GM19240 (cell line): ENCODE results near the gene CAPN7.

Experiments used
- DNase-seq: peaks from one replicate; pipeline ENCODE4 v3.0.0; 2011; ENCODE audit warnings: low spot score; ENCODE audit not compliant: insufficient read length

The CAPN7 gene

DNA sequence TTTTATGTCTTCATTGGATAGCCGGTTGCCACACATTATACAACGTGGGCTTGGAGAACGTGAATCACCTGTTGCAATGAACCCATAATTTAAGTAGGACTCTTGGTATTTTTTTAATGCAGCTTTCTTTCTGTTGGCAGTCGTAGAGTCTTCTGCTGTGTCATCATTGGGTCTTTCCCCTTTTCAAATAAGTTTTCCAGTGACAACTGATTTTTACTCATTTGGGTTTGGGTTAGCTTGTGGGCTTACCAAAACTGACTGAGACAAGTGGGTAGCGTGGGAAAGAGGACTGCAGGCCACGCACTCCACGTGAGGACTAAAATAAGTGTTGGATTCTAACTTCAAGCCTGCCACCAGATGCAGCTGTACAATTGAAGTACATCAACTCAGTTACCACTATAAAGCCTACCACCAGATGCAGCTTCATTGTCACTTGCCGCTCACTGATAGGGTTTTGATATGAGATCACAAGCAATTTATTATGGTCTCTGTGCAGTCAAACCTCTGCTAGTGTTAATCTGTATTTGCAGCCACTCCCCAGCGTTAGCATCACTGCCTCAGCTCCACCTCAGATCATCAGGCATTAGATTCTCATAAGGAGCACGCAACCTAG is 6.4 kb upstream of the CAPN7 start:
- DNase-seq, result no peak

DNA sequence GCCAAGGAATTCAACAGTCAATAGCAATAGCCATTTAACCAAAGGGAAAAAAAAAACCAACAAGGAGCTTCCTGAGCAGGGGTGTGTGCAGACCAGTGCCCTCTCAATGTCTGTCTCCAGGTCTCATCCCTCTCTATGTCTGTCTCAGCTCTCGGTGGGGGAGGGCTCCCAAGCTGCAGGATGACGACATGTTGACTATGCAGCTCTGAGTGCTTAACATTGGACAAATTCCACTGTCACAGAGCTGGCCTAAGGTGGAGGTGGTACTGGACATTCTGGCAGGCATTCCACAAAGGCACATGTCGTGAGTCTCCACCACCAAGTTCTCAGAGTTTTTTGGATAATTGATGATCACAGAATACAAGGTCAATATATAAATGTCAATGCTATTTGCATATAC is 2.0 kb upstream of the CAPN7 start:
- DNase-seq, result no peak

DNA sequence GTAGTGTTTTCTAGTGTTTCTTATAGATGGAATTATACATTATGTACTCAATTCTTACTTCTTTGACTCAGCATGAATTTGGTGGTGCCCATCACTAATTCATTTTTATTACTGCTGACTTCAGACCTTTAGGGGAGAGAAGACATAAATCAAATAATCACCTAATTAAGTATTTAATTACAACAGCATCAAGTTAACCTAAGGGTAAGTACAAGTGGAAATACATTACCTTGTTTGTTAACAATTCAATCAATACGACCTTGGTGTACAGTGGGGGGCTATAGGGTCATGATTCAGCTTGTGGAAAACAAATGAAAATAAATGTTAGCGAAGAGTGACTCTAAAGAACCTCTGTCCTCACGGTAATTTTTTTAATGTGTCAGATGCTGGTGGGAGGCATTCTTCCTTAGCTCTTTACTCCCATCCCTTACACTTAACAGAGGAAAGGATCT is 538 bp upstream of the CAPN7 start:
- no peak for DNase-seq

GRCh38 chr3:15206662-15207576 is 873 bp downstream of the CAPN7 start:
- no peak for DNase-seq

DNA sequence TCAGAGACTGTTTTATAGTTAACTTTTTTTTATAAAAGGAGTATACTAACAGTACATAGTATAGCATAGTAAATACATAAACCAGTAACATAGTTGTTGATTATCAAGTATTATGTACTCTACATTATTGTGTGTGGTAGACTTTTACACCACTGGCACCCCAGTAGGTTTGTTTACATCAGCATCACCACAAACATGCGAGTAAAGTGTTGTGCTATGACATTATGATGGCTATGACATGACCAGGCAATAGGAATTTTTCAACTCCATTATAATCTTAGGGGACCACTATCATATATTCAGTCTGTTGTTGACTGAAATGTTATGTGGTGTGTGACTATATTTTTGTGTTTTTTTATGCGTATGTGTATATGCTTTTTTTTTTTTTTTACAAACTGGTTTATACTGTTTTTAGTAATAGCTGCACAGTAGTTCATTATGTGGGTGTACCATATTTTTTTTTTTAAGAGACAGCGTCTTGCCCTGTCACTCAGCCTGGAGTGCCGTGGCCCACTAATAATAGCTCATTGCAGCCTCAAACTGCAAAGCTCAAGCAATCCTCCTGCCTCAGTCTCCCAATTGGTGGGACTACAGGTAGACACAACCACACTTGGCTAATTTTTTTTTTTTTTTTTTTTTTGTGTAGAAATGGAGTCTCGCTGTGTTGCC is 1.9 kb downstream of the CAPN7 start:
- DNase-seq, result no peak

DNA sequence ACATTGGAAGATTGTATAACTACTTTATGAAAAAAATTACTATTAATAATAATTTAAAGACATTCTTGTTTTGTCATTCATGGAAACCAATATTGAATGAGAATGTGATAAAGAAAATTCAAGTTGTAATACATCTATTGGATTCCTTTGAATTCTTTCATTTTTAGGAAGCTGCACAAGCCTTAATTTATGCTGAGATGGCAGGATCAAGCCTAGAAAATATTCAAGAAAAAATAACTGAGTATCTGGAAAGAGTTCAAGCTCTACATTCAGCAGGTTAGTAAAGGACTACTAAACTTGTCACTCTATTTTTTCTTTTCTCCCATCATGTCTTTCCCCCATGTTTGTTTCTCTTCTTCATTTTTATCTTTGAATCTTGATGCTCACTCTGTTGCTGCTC is 5.9 kb downstream of the CAPN7 start:
- DNase-seq, result no peak

GRCh38 chr3:15214758-15215157 is 8.7 kb downstream of the CAPN7 start:
- DNase-seq, result no peak

DNA sequence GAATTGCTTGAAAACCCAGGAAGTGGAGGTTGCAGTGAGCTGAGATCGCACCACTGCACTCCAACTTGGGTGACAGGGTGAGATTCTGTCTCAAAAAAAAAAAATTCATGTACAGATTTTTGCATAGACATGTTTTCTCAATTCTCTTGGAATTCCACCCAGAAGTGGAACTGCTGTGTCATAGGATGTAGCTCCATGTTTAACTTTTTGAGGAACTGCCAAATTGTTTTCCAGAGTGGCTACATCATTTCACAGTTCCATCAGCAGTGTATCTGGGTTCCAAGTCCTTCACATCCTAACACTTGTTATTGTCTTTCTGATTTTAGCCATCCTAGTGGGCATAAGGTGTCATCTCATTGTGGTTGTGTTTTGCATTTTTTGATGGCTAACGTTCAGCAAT is 9.9 kb downstream of the CAPN7 start:
- DNase-seq, result no peak

DNA sequence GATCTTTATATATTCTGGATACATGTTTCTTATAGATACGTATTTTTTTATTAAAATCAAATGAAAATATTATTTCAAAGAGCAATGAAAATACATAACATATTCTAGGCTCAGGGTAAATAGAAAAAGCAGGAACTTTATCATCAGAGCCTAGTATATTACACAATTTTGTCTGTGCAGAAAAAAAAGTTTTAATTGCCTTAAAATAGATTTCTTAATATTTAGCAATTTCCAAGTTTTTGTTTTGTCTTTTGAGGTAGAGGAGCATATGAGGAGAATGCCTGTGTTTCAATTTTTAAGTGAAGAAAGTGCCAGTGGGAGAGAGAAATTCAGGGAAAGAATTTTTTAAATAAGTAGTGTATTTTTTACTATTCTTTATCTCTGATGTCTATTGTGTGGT is 10.5 kb downstream of the CAPN7 start:
- no peak for DNase-seq

DNA sequence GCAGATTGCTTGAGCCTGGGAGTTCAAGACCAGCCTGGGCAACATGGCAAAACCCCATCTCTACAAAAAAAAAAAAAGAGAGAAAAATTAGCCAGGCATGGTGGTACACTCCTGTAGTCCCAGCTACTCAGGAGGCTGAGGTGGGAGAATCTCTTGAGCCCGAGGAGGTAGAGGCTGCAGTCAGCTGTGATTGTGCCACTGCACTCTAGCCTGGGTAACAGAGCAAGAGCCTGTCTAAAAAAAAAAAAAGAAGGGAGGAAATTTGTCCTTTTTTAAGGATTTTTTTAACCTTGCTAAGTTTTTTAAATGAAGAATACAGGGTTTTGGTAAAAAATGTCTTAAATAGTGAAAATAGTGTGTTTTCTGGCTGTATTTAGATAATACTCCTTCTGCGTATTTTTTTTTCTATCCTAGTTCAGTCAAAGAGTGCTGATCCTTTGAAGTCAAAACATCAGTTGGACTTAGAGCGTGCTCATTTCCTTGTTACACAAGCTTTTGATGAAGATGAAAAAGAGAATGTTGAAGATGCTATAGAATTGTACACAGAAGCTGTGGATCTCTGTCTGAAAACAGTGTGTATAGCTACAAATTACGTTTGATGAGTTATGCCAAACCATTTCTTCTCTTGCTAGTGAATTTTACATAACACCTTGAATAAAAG is 11.1 kb downstream of the CAPN7 start:
- no peak for DNase-seq

DNA sequence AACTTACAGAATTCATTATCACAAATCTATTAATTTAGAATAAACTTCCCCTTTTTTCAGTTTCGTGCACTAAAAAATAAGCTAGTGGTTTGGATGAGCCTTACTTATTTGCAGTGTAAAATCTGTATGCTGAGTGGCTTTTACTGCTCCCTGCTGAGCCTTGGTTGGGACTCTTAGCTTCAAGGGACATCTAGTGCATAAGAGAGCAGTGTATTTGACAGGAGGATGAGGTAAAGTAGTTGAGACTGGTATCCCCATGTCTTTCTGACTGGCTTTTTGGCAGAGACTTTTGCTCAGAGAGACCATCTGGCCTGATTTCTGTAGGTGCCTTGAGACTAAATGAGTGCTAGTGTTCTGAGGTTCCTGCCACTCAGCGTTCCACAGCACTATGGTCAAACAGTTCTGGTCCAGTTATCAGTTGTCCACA is 11.8 kb downstream of the CAPN7 start:
- no peak for DNase-seq

- DNase-seq, result no peak
These were observed 12.6 kb downstream of the CAPN7 start for GRCh38 chr3:15218689-15219088.

DNA sequence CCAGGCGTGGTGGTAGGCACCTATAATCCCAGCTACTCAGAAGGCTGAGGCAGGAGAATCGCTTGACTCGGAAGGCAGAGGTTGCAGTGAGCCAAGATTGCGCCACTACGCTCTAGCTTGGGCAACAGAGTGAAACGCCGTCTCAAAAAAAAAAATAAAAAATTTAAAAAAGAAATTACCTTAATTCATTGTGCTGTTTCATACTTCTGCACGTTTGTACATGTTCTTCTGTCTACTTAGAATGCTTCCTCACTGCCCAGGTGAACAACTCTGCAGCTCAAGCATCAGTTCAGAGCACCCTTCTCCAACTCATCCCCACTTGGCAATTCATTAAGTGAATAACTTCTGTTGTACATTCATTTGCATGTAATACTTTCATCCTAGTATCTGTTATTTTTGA is 14.0 kb downstream of the CAPN7 start:
- no peak for DNase-seq

DNA sequence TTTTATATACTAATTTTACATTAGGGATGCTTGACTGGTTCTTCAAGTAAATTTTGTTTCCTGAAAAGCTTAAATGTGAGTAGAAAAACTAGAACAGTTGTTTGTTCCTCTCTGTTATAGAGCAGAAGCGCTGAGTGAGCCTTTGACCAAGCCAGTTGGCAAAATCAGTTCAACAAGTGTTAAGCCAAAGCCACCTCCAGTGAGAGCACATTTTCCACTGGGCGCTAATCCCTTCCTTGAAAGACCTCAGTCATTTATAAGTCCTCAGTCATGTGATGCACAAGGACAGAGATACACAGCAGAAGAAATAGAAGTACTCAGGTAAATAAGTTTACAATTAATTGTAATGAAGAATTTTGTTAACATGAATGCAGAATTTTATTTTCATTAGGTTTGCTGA is 14.6 kb downstream of the CAPN7 start:
- DNase-seq, result no peak

DNA sequence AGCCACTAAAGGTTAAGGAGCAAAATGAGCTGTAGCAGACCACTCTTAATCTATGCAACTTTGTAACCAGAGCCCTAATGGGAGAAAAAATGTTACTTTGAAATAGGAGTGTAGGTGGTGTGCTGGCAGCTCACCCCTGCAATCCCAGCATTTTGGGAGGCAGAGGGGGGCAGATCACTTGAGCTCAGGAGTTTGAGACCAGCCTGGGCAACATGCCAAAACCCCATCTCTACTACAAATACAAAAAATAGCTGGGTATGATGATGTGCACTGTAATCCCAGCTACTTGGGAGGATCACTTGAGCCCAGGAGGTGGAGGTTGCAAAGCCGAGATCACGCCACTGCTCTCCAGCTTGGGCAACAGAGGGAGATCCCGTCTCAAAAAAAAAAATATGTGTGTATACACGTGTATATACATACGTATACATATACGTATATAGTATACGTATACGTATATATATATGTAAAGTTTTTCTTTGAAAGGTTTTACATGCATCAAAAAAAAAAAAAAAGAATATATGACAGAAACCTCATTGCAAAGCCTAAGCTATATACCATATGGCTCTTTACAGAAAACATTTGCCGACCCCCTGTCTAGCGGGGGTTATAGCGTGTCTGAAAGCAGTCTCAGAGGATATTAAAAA is 15.7 kb downstream of the CAPN7 start:
- DNase-seq, result no peak

- DNase-seq, result no peak
These were observed 17.9 kb downstream of the CAPN7 start for GRCh38 chr3:15223685-15224572.

- no peak for DNase-seq
These were observed 22.1 kb downstream of the CAPN7 start for GRCh38 chr3:15228147-15228546.

- DNase-seq, result no peak
These were observed 23.2 kb downstream of the CAPN7 start for GRCh38 chr3:15229262-15229661.

- DNase-seq, result no peak
These were observed 35.3 kb downstream of the CAPN7 start for GRCh38 chr3:15241341-15241740.

GRCh38 chr3:15243822-15244482 is 37.9 kb downstream of the CAPN7 start:
- no peak for DNase-seq
